ENCODE results near the gene SFT2D3.
"Not testable (repeated sequence)": the region's sequence is repeated elsewhere in the genome, so short reads cannot be mapped to it uniquely, and the experiment has no call there.

Gene SFT2D3

GRCh38 chr2:127712999-127713398 is 11.7 kb downstream of the SFT2D3 start:
- no peak for DNase-seq

- no peak for DNase-seq
These were observed 12.3 kb downstream of the SFT2D3 start for GRCh38 chr2:127713562-127713961.

GRCh38 chr2:127715778-127716449 is 14.6 kb downstream of the SFT2D3 start:
- DNase-seq = no peak

- no peak for DNase-seq
These were observed 17.0 kb downstream of the SFT2D3 start for GRCh38 chr2:127718271-127718670.

GRCh38 chr2:127719301-127720218 is 18.3 kb downstream of the SFT2D3 start:
- DNase-seq = no peak

GRCh38 chr2:127721311-127721977 is 20.1 kb downstream of the SFT2D3 start:
- no peak for DNase-seq

- DNase-seq = no peak
These were observed 20.7 kb downstream of the SFT2D3 start for GRCh38 chr2:127721978-127722355.

- DNase-seq = no peak
These were observed 21.5 kb downstream of the SFT2D3 start for GRCh38 chr2:127722807-127723206.

- no peak for DNase-seq
These were observed 25.0 kb downstream of the SFT2D3 start for GRCh38 chr2:127726158-127726880.

GRCh38 chr2:127733113-127733815 is 32.0 kb downstream of the SFT2D3 start:
- no peak for DNase-seq

- no peak for DNase-seq
These were observed 32.7 kb downstream of the SFT2D3 start for GRCh38 chr2:127733816-127734537.

GRCh38 chr2:127735044-127735443 is 33.7 kb downstream of the SFT2D3 start:
- DNase-seq = no peak

- no peak for DNase-seq
These were observed 34.5 kb downstream of the SFT2D3 start for GRCh38 chr2:127735537-127736399.

GRCh38 chr2:127737892-127738291 is 36.6 kb downstream of the SFT2D3 start:
- DNase-seq = no peak

- no peak for DNase-seq
These were observed 38.5 kb downstream of the SFT2D3 start for GRCh38 chr2:127739800-127740199.

- no peak for DNase-seq
These were observed 39.5 kb downstream of the SFT2D3 start for GRCh38 chr2:127740665-127741288.

- DNase-seq = no peak
These were observed 42.3 kb downstream of the SFT2D3 start for GRCh38 chr2:127743477-127744026.

GRCh38 chr2:127747621-127748020 is 46.3 kb downstream of the SFT2D3 start:
- no peak for DNase-seq

GRCh38 chr2:127749537-127749936 is 48.2 kb downstream of the SFT2D3 start:
- not testable (repeated sequence) for DNase-seq

GRCh38 chr2:127753374-127753773 is 52.1 kb downstream of the SFT2D3 start:
- DNase-seq = no peak

Measured in NK-92 treated with Interleukin-12 subunit alpha and Interleukin-12 subunit beta, amount 100 ng/mL, for 24 hours (cell line).